ENCODE data around the gene PEX1.

The PEX1 gene

GRCh38 chr7:92528958-92529264 is 591 bp upstream of the PEX1 start:
- TF ChIP-seq CTCF (IDR thresholded peaks at IDR 0.05; ENCODE audit: insufficient read depth, low read depth, low read length, missing control alignments) = no peak
- DNase-seq (ENCODE audit: low read depth) = no peak
- peak overlapping the region; percentile 100 for H3K4me3 ChIP-seq (ENCODE audit: low read length)

GRCh38 chr7:92527300-92528187 is 776 bp downstream of the PEX1 start:
- peak; percentile 63 for DNase-seq (ENCODE audit: low read depth)
- peak overlapping the region; percentile 77 for H3K4me3 ChIP-seq (ENCODE audit: low read length)
- peak; percentile 23 for TF ChIP-seq CTCF (IDR thresholded peaks at IDR 0.05; ENCODE audit: insufficient read depth, low read depth, low read length, missing control alignments)

- no peak for TF ChIP-seq CTCF (IDR thresholded peaks at IDR 0.05; ENCODE audit: insufficient read depth, low read depth, low read length, missing control alignments)
- no peak for DNase-seq (ENCODE audit: low read depth)
- H3K4me3 ChIP-seq (ENCODE audit: low read length) = no peak overlapping the region
These were observed 5.2 kb downstream of the PEX1 start for GRCh38 chr7:92523110-92523509.

- no peak overlapping the region for H3K4me3 ChIP-seq (ENCODE audit: low read length)
- DNase-seq (ENCODE audit: low read depth) = no peak
- no peak for TF ChIP-seq CTCF (IDR thresholded peaks at IDR 0.05; ENCODE audit: insufficient read depth, low read depth, low read length, missing control alignments)
These were observed 8.3 kb downstream of the PEX1 start for GRCh38 chr7:92520024-92520423.

GRCh38 chr7:92517631-92518030 is 10.7 kb downstream of the PEX1 start:
- no peak overlapping the region for H3K4me3 ChIP-seq (ENCODE audit: low read length)
- no peak for DNase-seq (ENCODE audit: low read depth)
- TF ChIP-seq CTCF (IDR thresholded peaks at IDR 0.05; ENCODE audit: insufficient read depth, low read depth, low read length, missing control alignments) = no peak

- no peak overlapping the region for H3K4me3 ChIP-seq (ENCODE audit: low read length)
- no peak for TF ChIP-seq CTCF (IDR thresholded peaks at IDR 0.05; ENCODE audit: insufficient read depth, low read depth, low read length, missing control alignments)
- DNase-seq (ENCODE audit: low read depth) = no peak
These were observed 15.0 kb downstream of the PEX1 start for GRCh38 chr7:92513167-92513902.

Measured in epithelial cell of esophagus (primary cell).